WTC11 (cell line): ENCODE measurements around the gene LDLRAD4.

Source experiments
- ATF2 ChIP-seq: sonication (generic); formaldehyde crosslinking; IDR thresholded peaks from 2 replicates; pipeline ENCODE4 v1.8.1; 2022; ENCODE audit warnings: low read depth, missing genetic modification reagents, borderline replicate concordance
- CDX4 ChIP-seq: fragments of 250-450 bp; sonication (Bioruptor Pico); IDR thresholded peaks from 2 replicates; pipeline ENCODE4 v1.9.0; 2021; ENCODE audit warnings: moderate library complexity, mild to moderate bottlenecking, inconsistent platforms, borderline replicate concordance
- FOXP4 ChIP-seq: sonication (generic); formaldehyde crosslinking; IDR thresholded peaks from 2 replicates; pipeline ENCODE4 v1.8.0; 2022; ENCODE audit warnings: mild to moderate bottlenecking, missing genetic modification reagents
- GABPB1 ChIP-seq: sonication (generic); formaldehyde crosslinking; IDR thresholded peaks from 2 replicates; pipeline ENCODE4 v1.8.1; 2023; ENCODE audit warnings: mild to moderate bottlenecking, missing genetic modification reagents
- NR1H2 ChIP-seq: sonication (generic); formaldehyde crosslinking; IDR thresholded peaks from 2 replicates; pipeline ENCODE4 v1.9.0; 2021; ENCODE audit warnings: mild to moderate bottlenecking, moderate library complexity, missing genetic modification reagents
- NR3C1 ChIP-seq: sonication (generic); formaldehyde crosslinking; conservative IDR thresholded peaks from 2 replicates; pipeline ENCODE4 v1.8.1; 2023; ENCODE audit warnings: low read depth, mild to moderate bottlenecking, missing genetic modification reagents
- SMAD3 ChIP-seq: sonication (generic); formaldehyde crosslinking; IDR thresholded peaks from 2 replicates; pipeline ENCODE4 v1.8.0; 2022; ENCODE audit warnings: missing genetic modification reagents, mild to moderate bottlenecking, borderline replicate concordance
- SP1 ChIP-seq: sonication (generic); formaldehyde crosslinking; conservative IDR thresholded peaks from 2 replicates; pipeline ENCODE4 v1.8.1; 2022; ENCODE audit warnings: missing genetic modification reagents
- TCF7 ChIP-seq: sonication (generic); formaldehyde crosslinking; IDR thresholded peaks from 2 replicates; pipeline ENCODE4 v1.8.0; 2022; ENCODE audit warnings: mild to moderate bottlenecking, low read depth, missing genetic modification reagents, moderate library complexity
- ZNF121 ChIP-seq: sonication (generic); formaldehyde crosslinking; IDR thresholded peaks from 2 replicates; pipeline ENCODE4 v1.8.0; 2023; ENCODE audit warnings: missing genetic modification reagents
- TF ChIP-seq, protein P1 (sequence below): fragments of 200-600 bp; IDR thresholded peaks from 2 replicates; pipeline ENCODE4 v1.8.0; 2022; ENCODE audit warnings: antibody characterized with exemption
- TF ChIP-seq, protein P2 (sequence below): sonication (generic); formaldehyde crosslinking; IDR thresholded peaks from 2 replicates; pipeline ENCODE4 v1.8.0; 2023; ENCODE audit warnings: mild to moderate bottlenecking, missing genetic modification reagents
- TF ChIP-seq, protein P3 (sequence below): sonication (generic); formaldehyde crosslinking; conservative IDR thresholded peaks from 2 replicates; pipeline ENCODE4 v1.8.1; 2023; ENCODE audit warnings: mild to moderate bottlenecking, low read depth, missing genetic modification reagents, moderate library complexity

GRCh38 chr18:13244135-13244534, 25.6 kb downstream of the LDLRAD4 start:
- no peak for TF ChIP-seq ZNF121 (CRISPR knock-in tag)
- TF ChIP-seq FOXP4 (CRISPR knock-in tag): no peak
- no peak for TF ChIP-seq SMAD3 (CRISPR knock-in tag)
- TF ChIP-seq, protein P1, sequence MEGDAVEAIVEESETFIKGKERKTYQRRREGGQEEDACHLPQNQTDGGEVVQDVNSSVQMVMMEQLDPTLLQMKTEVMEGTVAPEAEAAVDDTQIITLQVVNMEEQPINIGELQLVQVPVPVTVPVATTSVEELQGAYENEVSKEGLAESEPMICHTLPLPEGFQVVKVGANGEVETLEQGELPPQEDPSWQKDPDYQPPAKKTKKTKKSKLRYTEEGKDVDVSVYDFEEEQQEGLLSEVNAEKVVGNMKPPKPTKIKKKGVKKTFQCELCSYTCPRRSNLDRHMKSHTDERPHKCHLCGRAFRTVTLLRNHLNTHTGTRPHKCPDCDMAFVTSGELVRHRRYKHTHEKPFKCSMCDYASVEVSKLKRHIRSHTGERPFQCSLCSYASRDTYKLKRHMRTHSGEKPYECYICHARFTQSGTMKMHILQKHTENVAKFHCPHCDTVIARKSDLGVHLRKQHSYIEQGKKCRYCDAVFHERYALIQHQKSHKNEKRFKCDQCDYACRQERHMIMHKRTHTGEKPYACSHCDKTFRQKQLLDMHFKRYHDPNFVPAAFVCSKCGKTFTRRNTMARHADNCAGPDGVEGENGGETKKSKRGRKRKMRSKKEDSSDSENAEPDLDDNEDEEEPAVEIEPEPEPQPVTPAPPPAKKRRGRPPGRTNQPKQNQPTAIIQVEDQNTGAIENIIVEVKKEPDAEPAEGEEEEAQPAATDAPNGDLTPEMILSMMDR: no peak
- TF ChIP-seq NR3C1 (CRISPR knock-in tag): no peak
- TF ChIP-seq, protein P2, sequence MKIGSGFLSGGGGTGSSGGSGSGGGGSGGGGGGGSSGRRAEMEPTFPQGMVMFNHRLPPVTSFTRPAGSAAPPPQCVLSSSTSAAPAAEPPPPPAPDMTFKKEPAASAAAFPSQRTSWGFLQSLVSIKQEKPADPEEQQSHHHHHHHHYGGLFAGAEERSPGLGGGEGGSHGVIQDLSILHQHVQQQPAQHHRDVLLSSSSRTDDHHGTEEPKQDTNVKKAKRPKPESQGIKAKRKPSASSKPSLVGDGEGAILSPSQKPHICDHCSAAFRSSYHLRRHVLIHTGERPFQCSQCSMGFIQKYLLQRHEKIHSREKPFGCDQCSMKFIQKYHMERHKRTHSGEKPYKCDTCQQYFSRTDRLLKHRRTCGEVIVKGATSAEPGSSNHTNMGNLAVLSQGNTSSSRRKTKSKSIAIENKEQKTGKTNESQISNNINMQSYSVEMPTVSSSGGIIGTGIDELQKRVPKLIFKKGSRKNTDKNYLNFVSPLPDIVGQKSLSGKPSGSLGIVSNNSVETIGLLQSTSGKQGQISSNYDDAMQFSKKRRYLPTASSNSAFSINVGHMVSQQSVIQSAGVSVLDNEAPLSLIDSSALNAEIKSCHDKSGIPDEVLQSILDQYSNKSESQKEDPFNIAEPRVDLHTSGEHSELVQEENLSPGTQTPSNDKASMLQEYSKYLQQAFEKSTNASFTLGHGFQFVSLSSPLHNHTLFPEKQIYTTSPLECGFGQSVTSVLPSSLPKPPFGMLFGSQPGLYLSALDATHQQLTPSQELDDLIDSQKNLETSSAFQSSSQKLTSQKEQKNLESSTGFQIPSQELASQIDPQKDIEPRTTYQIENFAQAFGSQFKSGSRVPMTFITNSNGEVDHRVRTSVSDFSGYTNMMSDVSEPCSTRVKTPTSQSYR (CRISPR knock-in tag): no peak
- TF ChIP-seq TCF7 (CRISPR knock-in tag): no peak
- TF ChIP-seq GABPB1: no peak
- no peak for TF ChIP-seq CDX4 (CRISPR knock-in tag)
- TF ChIP-seq NR1H2 (CRISPR knock-in tag): no peak
- no peak for TF ChIP-seq SP1
- TF ChIP-seq, protein P3, sequence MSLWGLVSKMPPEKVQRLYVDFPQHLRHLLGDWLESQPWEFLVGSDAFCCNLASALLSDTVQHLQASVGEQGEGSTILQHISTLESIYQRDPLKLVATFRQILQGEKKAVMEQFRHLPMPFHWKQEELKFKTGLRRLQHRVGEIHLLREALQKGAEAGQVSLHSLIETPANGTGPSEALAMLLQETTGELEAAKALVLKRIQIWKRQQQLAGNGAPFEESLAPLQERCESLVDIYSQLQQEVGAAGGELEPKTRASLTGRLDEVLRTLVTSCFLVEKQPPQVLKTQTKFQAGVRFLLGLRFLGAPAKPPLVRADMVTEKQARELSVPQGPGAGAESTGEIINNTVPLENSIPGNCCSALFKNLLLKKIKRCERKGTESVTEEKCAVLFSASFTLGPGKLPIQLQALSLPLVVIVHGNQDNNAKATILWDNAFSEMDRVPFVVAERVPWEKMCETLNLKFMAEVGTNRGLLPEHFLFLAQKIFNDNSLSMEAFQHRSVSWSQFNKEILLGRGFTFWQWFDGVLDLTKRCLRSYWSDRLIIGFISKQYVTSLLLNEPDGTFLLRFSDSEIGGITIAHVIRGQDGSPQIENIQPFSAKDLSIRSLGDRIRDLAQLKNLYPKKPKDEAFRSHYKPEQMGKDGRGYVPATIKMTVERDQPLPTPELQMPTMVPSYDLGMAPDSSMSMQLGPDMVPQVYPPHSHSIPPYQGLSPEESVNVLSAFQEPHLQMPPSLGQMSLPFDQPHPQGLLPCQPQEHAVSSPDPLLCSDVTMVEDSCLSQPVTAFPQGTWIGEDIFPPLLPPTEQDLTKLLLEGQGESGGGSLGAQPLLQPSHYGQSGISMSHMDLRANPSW (CRISPR knock-in tag): no peak
- TF ChIP-seq ATF2 (CRISPR knock-in tag): no peak
